HCT116 (cell line): ENCODE measurements around the gene KMT2E. TPM values are rescaled to one million over a fixed set of nuclear protein-coding genes. Genes with fewer than 3 reads are reported as not detected.

ENCODE experiments used
- ATAC-seq: fragments of 200-7000 bp; cut with Tn5 transposase; 2 replicates; pipeline ENCODE4 v1.9.1; 2020; ENCODE audit warnings: mild to moderate bottlenecking, moderate library complexity
- BruUV-seq: library from RNA; stranded (reverse); fragments of 400-500 nt; replicated peaks from 2 replicates; lab custom pipeline; 2021; lab: Mats Ljungman, UMichigan
- CTCF ChIA-PET: fragments of 300-600 bp; sonication (Branson Sonifier 250); formaldehyde crosslinking; loops from one replicate; lab custom pipeline; 2021; ENCODE audit warnings: antibody characterized with exemption; lab: Charles Lee
- POLR2A ChIA-PET: fragments of 300-600, 350-600 bp; sonication (Branson Sonifier 250); formaldehyde crosslinking; loops from one replicate; lab custom pipeline; 2021; ENCODE audit warnings: antibody characterized with exemption; lab: Charles Lee
- RAD21 ChIA-PET, 2 experiments: fragments of 300-600 bp; sonication (Branson Sonifier 250); formaldehyde crosslinking; loops; one replicate each; lab custom pipeline; 2023; ENCODE audit warnings: low total read pairs in 2 of 2; ENCODE audit not compliant: uncharacterized antibody in 2 of 2, unreplicated experiment in 2 of 2, low non-redundant PET in 1 of 2; lab: Charles Lee
- DNase-seq: peaks from one replicate; pipeline ENCODE4 v3.0.0-alpha.2; 2010; ENCODE audit warnings: low read depth, low spot score
- H2AFZ ChIP-seq: fragments of 200-600 bp; shearing (Covaris generic), sonication (generic); 2 replicates; pipeline ENCODE4 v1.6.1; 2017; ENCODE audit warnings: low read depth, mixed run types, mixed read lengths, antibody characterized with exemption, low read length; ENCODE audit not compliant: poor library complexity, severe bottlenecking
- H3K27ac ChIP-seq: 2 replicates; pipeline ENCODE4 v1.5.1; 2012; ENCODE audit warnings: low read depth, low read length
- H3K27me3 ChIP-seq: fragments of 200-600 bp; sonication (generic); 2 replicates; pipeline ENCODE4 v1.6.1; 2016; ENCODE audit warnings: mixed run types, low read length, mixed read lengths; ENCODE audit not compliant: insufficient read depth
- H3K36me3 ChIP-seq, 2 experiments: fragments of 200-500 bp in 1 of 2; fragments of 200-600 bp in 1 of 2; sonication (Bioruptor generic) in 1 of 2; sonication (generic) in 1 of 2; 2 replicates each; pipeline versions ENCODE4 v1.5.1 to v1.6.1; 2014 to 2016; ENCODE audit warnings: low read length in 2 of 2, inconsistent platforms in 1 of 2, mixed read lengths in 1 of 2, mixed run types in 1 of 2; ENCODE audit not compliant: insufficient read depth in 2 of 2, control insufficient read depth in 1 of 2
- H3K4me1 ChIP-seq, 2 experiments: fragments of 200-600 bp in 1 of 2; sonication (generic) in 1 of 2; 2 replicates each; pipeline versions ENCODE4 v1.5.1 to v1.6.1; 2012 to 2017; ENCODE audit warnings: low read length in 2 of 2, inconsistent platforms in 1 of 2, mild to moderate bottlenecking in 1 of 2, mixed read lengths in 1 of 2, mixed run types in 1 of 2, moderate library complexity in 1 of 2; ENCODE audit not compliant: insufficient read depth in 2 of 2, control insufficient read depth in 1 of 2
- H3K4me2 ChIP-seq: fragments of 200-600 bp; sonication (generic); 2 replicates; pipeline ENCODE4 v1.6.1; 2017; ENCODE audit warnings: mixed run types, low read length, mixed read lengths
- H3K4me3 ChIP-seq, 2 experiments: fragments of 200-600 bp in 1 of 2; sonication (generic) in 1 of 2; replicated peaks in 1 of 2; 2 replicates each; pipeline ENCODE4 v1.5.1; 2011 to 2016; ENCODE audit warnings: low read length in 2 of 2, control low read depth in 1 of 2, low read depth in 1 of 2, mild to moderate bottlenecking in 1 of 2, mixed read lengths in 1 of 2, mixed run types in 1 of 2
- H3K79me2 ChIP-seq: fragments of 200-600 bp; sonication (generic); 2 replicates; pipeline ENCODE4 v1.6.1; 2017; ENCODE audit warnings: mild to moderate bottlenecking, mixed run types, low read length, moderate library complexity, mixed read lengths; ENCODE audit not compliant: insufficient read depth
- H3K9ac ChIP-seq: fragments of 200-600 bp; sonication (generic); 2 replicates; pipeline ENCODE4 v1.6.1; 2016; ENCODE audit warnings: low read length, mixed read lengths
- H3K9me2 ChIP-seq: fragments of 200-600 bp; sonication (generic), shearing (Covaris generic); 2 replicates; pipeline ENCODE4 v1.6.1; 2017; ENCODE audit warnings: mixed run types, mild to moderate bottlenecking, moderate library complexity; ENCODE audit not compliant: insufficient read depth
- H3K9me3 ChIP-seq, 2 experiments: fragments of 200-500 bp in 1 of 2; fragments of 200-600 bp in 1 of 2; sonication (Bioruptor generic) in 1 of 2; sonication (generic) in 1 of 2; 2 replicates each; pipeline ENCODE4 v1.6.1; 2014 to 2017; ENCODE audit warnings: low read length in 2 of 2, mixed read lengths in 2 of 2, inconsistent platforms in 1 of 2, low read depth in 1 of 2, mild to moderate bottlenecking in 1 of 2, mixed run types in 1 of 2, moderate library complexity in 1 of 2; ENCODE audit not compliant: control insufficient read depth in 1 of 2, insufficient read depth in 1 of 2
- H4K20me1 ChIP-seq: fragments of 200-600 bp; sonication (generic), shearing (Covaris generic); 2 replicates; pipeline ENCODE4 v1.6.1; 2017; ENCODE audit warnings: mixed run types, mild to moderate bottlenecking, moderate library complexity; ENCODE audit not compliant: insufficient read depth
- ATF3 ChIP-seq: IDR thresholded peaks from 2 replicates; pipeline ENCODE4 v1.6.1; 2012
- CEBPB ChIP-seq: IDR thresholded peaks from 2 replicates; pipeline ENCODE4 v1.6.1; 2012; ENCODE audit warnings: low read depth
- EGR1 ChIP-seq: IDR thresholded peaks from 2 replicates; pipeline ENCODE4 v1.6.1; 2012; ENCODE audit warnings: low read depth
- EZH2 ChIP-seq: fragments of 200-600 bp; sonication (generic); IDR thresholded peaks from 2 replicates; pipeline ENCODE4 v1.6.1; 2017; ENCODE audit warnings: antibody characterized with exemption, mixed run types
- FOSL1 ChIP-seq: IDR thresholded peaks from 2 replicates; pipeline ENCODE4 v1.6.1; 2012; ENCODE audit warnings: low read depth
- MAX ChIP-seq: IDR thresholded peaks from 2 replicates; pipeline ENCODE4 v1.6.1; 2012
- POLR2AphosphoS5 ChIP-seq: IDR thresholded peaks from 2 replicates; pipeline ENCODE4 v1.6.1; 2011; ENCODE audit warnings: mild to moderate bottlenecking, low read depth, low read length, moderate library complexity
- RAD21 ChIP-seq: IDR thresholded peaks from 2 replicates; pipeline ENCODE4 v1.6.1; 2012; ENCODE audit warnings: low read depth, mild to moderate bottlenecking
- SP1 ChIP-seq: IDR thresholded peaks from 2 replicates; pipeline ENCODE4 v1.6.1; 2012; ENCODE audit warnings: low read depth
- SRF ChIP-seq: IDR thresholded peaks from 2 replicates; pipeline ENCODE4 v1.6.1; 2012; ENCODE audit warnings: low read depth
- TCF7L2 ChIP-seq: IDR thresholded peaks from 2 replicates; pipeline ENCODE4 v1.7.0; 2011; ENCODE audit warnings: borderline replicate concordance, inconsistent platforms; ENCODE audit not compliant: insufficient read depth, insufficient read length; ENCODE audit errors: extremely low read depth
- YY1 ChIP-seq: IDR thresholded peaks from 2 replicates; pipeline ENCODE4 v1.6.1; 2011; ENCODE audit warnings: low read length, low read depth, moderate library complexity, mild to moderate bottlenecking; ENCODE audit not compliant: insufficient replicate concordance; ENCODE audit errors: extremely low read depth
- intact Hi-C: fragments of 100-400 bp; cut with micrococcal nuclease; formaldehyde crosslinking; loops from 2 replicates; pipeline ENCODE4 v1.10.0; 2022
- total RNA-seq: library from RNA; stranded (reverse); gene quantifications from one replicate; pipeline ENCODE4 v1.2.1, GENCODE V29; 2021; ENCODE audit not compliant: unreplicated experiment

Gene KMT2E
- total RNA-seq, 1 experiment from 2014 or later = 39.8 TPM

GRCh38 chr7:104979167-104979841, 34.7 kb upstream of the KMT2E start:
- H3K9me2 ChIP-seq = no peaks in the 10 kb centered on the region
- no peak overlapping the region for H3K4me3 ChIP-seq
- no peak for TF ChIP-seq MAX
- TF ChIP-seq YY1 = no peak
- TF ChIP-seq TCF7L2 = peak; percentile 63
- peak; percentile 69; the same call in 1 of the 2 replicates for TF ChIP-seq EGR1
- TF ChIP-seq, all 23 proteins: peak for 2
- H3K27me3 ChIP-seq = no peaks in the 10 kb centered on the region
- no TSS peak for BruUV-seq
- no peak overlapping the region for H3K27ac ChIP-seq
- intact Hi-C loops = no loop called here
- peaks cover 24 to 26% of the 10 kb centered on the region in 2 experiments for H3K4me1 ChIP-seq
- no peak overlapping the region for H3K9ac ChIP-seq
- ATAC-seq (no peak), DNase-seq (no peak)
- H3K9me3 ChIP-seq = no peaks in the 10 kb centered on the region
- ChIA-PET RAD21 (interaction anchor here in 1 of 2 experiments (0.8 kb wide), 1 partner anchor 57 kb away, joined by 3 read pairs; no protein-coding TSS in a partner anchor), POLR2A (interaction anchor here (1.4 kb wide), 1 partner anchor 9 kb away, joined by 3 read pairs; no protein-coding TSS in a partner anchor), CTCF (no interaction called here)
- H3K79me2 ChIP-seq = peaks cover 19% of the 10 kb centered on the region
- no peak overlapping the region for H2AFZ ChIP-seq
- peak overlapping the region; percentile 27; the same call in 1 of the 2 replicates for H3K4me2 ChIP-seq
- H4K20me1 ChIP-seq = no peaks in the 10 kb centered on the region
- H3K36me3 ChIP-seq = no peaks in the 10 kb centered on the region

- Histone ChIP-seq H2AFZ (no peak overlapping the region), H3K4me3 (no peak overlapping the region), H3K4me2 (no peak overlapping the region), H3K9me2 (no peaks in the 10 kb centered on the region), H3K79me2 (peaks cover 30% of the 10 kb centered on the region), H4K20me1 (no peaks in the 10 kb centered on the region), H3K36me3 (no peaks in the 10 kb centered on the region), H3K4me1 (peaks cover 34 to 36% of the 10 kb centered on the region in 2 experiments), H3K27me3 (no peaks in the 10 kb centered on the region), H3K27ac (no peak overlapping the region), H3K9me3 (no peaks in the 10 kb centered on the region), H3K9ac (no peak overlapping the region)
- POLR2A ChIA-PET = interaction anchor here (0.8 to 1.7 kb wide), 3 partner anchors 8 to 369 kb away, joined by 3 to 7 read pairs (median 3); no protein-coding TSS in a partner anchor
- RAD21 ChIA-PET = no interaction called here
- CTCF ChIA-PET = interaction anchor here (0.9 to 1.9 kb wide), 10 partner anchors 8 to 449 kb away, joined by 3 to 14 read pairs (median 5); partner anchors contain the start of gene KMT2E
- BruUV-seq = no TSS peak
- DNase-seq = no peak
- intact Hi-C loops = loop anchor here (5.0 to 10.0 kb wide), 3 partner anchors 357 to 604 kb away; partner anchors contain the start of gene EFCAB10
- no peak for TF ChIP-seq CEBPB
- no peak for TF ChIP-seq ATF3
- no peak for TF ChIP-seq YY1
- TF ChIP-seq SRF = no peak
- TF ChIP-seq TCF7L2 = no peak
- no peak for TF ChIP-seq SP1
- TF ChIP-seq EZH2 = no peak
- no peak for TF ChIP-seq FOSL1
- TF ChIP-seq RAD21 = no peak
- TF ChIP-seq MAX = no peak
- TF ChIP-seq POLR2AphosphoS5 = no peak
- no peak for ATAC-seq
Observed at GRCh38 chr7:104980440-104980839, 33.6 kb upstream of the KMT2E start.
